GM19328 (cell line): ENCODE data around the gene DIS3L2.
"Not testable (repeated sequence)": the region's sequence is repeated elsewhere in the genome, so short reads cannot be mapped to it uniquely, and the experiment has no call there.

Source experiments
- ATAC-seq: cut with Tn5 transposase; IDR thresholded peaks from one replicate; pipeline ENCODE4 v1.9.1; 2021; ENCODE audit warnings: mild to moderate bottlenecking, moderate library complexity; ENCODE audit not compliant: unreplicated experiment

The DIS3L2 gene

GRCh38 chr2:231928901-231929725 lies 32.4 kb upstream of the DIS3L2 start:
- ATAC-seq, result no peak

DNA sequence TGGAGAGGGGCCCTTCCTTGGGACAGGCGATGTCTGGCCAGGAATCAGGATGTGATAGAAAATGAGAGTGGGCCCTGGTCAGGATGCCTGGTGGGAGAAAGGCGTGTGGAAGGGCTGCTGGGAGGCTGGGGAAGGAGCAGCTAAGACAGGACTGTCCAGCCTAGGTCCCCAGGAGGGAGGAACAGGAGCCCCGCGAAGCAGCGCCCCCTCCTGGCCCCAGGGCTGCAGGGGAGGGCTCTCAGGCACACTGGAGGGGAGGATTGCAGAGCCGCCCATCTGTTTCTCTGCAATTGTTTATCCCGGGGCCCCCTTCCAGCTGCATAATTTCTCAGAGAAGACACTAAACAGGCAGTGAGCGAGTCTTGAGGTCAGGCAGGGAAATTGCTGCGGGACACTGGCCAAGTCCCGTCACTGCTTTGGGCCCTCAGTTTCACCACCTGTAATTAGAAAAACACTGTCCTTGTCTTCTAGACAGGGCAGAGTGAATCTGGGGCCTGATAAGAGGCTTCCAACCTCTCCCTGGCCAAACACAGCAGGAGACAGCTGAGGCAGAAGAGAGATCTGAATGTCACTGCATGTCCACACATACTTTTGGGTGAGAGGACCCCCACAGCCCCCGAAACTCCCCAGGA lies 31.4 kb upstream of the DIS3L2 start:
- ATAC-seq, result no peak

GRCh38 chr2:231930593-231931281 lies 30.8 kb upstream of the DIS3L2 start:
- ATAC-seq, result no peak

GRCh38 chr2:231931481-231931915 lies 30.0 kb upstream of the DIS3L2 start:
- no peak for ATAC-seq

GRCh38 chr2:231932711-231932970 lies 28.9 kb upstream of the DIS3L2 start:
- no peak for ATAC-seq

DNA sequence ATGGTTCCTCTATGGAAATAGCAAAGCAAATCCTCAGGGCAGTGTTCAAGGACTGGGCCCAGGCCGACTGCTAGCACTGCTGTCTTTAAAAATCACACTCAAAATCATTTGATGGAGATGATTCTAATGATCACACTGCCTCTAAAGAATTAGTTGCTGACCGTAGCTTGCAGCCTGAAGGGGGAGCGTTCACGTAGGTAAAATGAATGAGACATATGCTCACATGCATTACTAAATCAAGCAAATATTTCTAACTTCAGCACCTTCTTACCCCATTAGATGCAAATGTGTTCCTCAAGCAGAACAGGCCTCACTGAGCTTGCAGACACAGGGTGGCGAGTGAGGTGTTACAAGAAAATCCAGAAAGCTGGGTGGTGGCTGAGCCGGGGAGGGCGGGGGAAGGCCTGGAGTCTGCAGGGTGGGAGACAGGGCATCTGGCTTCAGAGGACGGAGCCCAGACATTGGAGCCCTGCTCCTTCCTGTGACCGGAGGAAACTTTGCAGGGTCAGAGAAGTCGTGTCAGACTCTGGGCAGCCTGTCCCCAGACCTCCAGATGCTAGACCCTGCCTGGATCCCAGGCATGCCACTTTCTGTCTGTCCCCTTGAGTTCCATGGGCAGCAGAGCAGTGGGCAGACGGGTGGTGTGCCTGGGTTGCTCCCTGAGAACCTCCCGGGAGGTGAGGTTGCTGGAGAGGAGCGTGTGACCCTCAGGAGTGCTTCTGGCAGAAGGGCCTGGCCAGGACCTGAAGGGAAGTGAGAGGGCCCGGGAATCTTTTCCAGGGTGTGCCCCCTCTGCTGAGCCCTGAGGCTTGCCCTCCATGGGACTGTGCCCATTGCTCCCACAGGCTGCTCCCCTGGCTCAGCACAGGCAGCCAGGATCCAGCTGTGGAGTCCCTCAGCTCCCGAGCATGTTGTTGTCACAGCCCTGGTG lies 28.3 kb upstream of the DIS3L2 start:
- no peak for ATAC-seq

- ATAC-seq, result no peak
These were observed 27.6 kb upstream of the DIS3L2 start for GRCh38 chr2:231933916-231934401.

GRCh38 chr2:231934441-231935206 lies 26.9 kb upstream of the DIS3L2 start:
- ATAC-seq, result no peak

- ATAC-seq, result no peak
These were observed 26.3 kb upstream of the DIS3L2 start for GRCh38 chr2:231935207-231935524.

DNA sequence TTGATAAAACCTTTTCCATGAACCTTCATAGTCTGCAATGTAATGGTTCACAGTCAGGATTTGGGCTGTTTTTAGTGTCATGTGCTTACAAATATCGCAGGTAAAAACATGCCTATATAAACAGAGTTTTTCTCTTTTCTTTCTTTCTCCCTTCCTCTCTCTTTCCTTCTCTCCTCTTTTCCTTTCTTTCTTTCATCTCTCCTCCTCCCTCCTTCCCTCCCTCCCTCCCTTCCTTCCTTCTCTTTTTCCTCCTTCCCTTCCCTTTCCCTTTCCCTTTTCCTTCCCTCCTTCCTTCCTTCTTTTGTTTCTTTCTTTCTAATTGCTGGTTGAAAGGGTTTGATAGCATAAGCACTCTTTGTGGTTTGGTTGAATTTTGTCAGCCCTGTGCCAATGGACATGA lies 25.7 kb upstream of the DIS3L2 start:
- ATAC-seq, result no peak

- no peak for ATAC-seq
These were observed 25.0 kb upstream of the DIS3L2 start for GRCh38 chr2:231936491-231936890.

DNA sequence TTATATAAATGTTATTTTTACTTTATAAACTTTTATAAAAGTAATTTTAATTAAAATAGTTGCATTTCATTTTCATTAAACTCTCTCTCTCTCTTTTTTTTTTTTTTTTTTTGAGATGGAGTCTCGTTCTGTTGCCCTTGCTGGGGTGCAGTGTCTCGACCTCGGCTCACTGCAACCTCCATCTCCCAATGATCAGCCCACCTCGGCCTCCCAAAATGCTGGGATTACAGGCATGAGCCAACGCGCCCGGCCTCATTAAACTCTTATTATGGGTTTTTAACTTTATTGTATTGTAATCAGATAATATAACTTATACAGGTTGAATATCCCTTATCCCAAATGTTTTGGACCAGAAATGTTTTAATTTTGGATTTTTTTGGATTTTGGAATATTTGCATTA lies 24.5 kb upstream of the DIS3L2 start:
- no peak for ATAC-seq

DNA sequence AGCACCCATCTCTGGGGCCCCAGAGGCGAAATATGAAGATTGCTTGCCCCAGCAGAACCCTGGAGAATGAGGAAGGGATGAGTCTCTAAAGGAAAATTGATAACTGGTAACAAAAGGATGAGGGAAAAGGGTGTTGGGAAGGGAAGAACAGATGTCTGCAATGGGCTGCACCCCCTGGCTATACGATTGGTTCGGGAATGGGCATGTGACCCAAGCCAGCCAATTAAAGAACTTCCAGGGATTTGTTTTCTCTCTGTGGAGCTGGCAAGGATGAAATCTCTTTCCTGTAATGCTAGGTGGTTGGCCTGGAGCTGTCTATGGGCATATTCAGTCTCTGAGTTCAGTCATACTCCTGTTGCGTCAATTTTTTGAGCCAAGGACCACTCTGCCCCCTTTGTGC lies 22.5 kb upstream of the DIS3L2 start:
- ATAC-seq, result no peak

DNA sequence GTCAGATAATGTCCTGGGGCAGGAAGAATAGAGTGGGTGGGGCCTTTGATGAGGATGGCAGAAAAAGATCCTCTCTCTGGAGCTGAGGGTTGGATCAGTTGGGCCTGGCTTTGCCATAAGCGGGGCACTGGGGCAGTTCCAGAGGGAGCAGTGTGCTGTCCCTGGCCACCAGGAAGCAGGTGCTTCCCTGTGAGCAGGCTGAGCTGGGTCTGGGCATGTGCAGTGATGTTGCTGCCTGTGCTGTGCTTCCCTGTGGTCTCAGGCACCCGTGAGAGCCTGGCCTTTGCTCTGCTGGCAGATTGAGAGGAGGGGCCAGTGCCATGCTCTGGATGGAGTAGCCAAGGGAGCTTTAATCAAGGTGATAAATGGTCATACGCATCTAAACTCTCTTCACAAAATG lies 20.7 kb upstream of the DIS3L2 start:
- no peak for ATAC-seq

DNA sequence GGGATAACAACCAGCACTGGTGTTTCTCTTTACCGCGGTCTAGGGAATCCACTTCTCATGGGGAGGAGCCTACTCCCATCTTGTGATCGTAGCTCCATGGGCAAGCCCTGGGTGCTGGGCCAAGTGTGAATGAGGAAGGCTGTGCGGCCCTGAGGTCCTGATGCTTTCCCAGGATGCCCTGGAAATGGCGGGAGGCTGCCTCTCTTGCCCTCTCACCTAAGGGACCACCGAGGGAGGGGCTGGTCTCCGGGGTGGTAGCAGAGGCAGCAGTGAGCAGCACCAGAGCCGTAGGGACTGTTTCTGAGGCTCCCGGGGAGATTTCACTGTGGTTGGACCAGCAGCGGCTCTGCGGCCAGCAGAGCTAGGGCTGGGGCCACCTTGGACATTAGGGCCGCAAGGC lies 19.8 kb upstream of the DIS3L2 start:
- ATAC-seq, result no peak

GRCh38 chr2:231942180-231942579 lies 19.3 kb upstream of the DIS3L2 start:
- ATAC-seq, result no peak

GRCh38 chr2:231946241-231946814 lies 15.2 kb upstream of the DIS3L2 start:
- ATAC-seq, result no peak

DNA sequence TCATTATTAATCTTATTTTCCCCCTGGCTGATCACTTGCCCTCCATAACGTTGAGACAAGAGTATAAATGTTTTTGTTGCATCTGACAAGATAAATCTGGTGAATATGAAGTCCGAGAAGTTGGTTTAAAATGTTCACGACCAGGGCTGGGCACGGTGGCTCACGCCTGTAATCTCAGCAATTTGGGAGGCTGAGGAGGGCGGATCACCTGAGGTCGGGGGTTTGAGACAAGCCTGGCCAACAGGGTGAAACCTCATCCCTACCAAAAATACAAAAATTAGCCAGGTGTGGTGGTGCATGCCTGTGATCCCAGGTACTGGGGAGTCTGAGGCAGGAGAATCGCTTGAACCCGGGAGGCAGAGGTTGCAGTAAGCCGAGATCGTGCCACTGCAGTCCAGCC lies 14.4 kb upstream of the DIS3L2 start:
- ATAC-seq, result not testable (repeated sequence)

GRCh38 chr2:231947694-231948093 lies 13.8 kb upstream of the DIS3L2 start:
- no peak for ATAC-seq

GRCh38 chr2:231951452-231952035 lies 10.0 kb upstream of the DIS3L2 start:
- ATAC-seq, result no peak
